SK-N-SH (cell line): Measurements from ENCODE around the gene TPM4. TPM values are rescaled to one million over a fixed set of nuclear protein-coding genes. Genes with fewer than 3 reads are reported as not detected.
A peak's percentile ranks its signal among the peaks of the same experiment; 100 is the strongest.

ENCODE experiments used
- CTCF ChIA-PET: fragments of 300-600, 350-600 bp; formaldehyde crosslinking; extraction: SDS; loops from one replicate; lab custom pipeline; 2021; lab: Yijun Ruan, JAX
- POLR2A ChIA-PET: fragments of 350-600 bp; sonication (Branson Sonifier 250); formaldehyde crosslinking; extraction: SDS; loops from one replicate; lab custom pipeline; 2020; ENCODE audit warnings: antibody characterized with exemption, inconsistent platforms; lab: Yijun Ruan, JAX
- DNase-seq: peaks from one replicate; pipeline ENCODE4 v3.0.0; 2012
- H2AFZ ChIP-seq: fragments of 200-600 bp; sonication (generic); 2 replicates; pipeline ENCODE4 v1.8.1; 2016; ENCODE audit warnings: antibody characterized with exemption, mild to moderate bottlenecking, low read depth
- H3F3A ChIP-seq: fragments of 200-600 bp; sonication (generic); replicated peaks from 2 replicates; pipeline ENCODE3; 2016; ENCODE audit warnings: antibody characterized with exemption, mild to moderate bottlenecking; ENCODE audit not compliant: insufficient read depth
- H3K27ac ChIP-seq, 2 experiments: fragments of 200-500 bp in 1 of 2; fragments of 200-600 bp in 1 of 2; sonication (Bioruptor generic) in 1 of 2; sonication (generic), shearing (Covaris generic) in 1 of 2; 2 replicates each; pipeline versions ENCODE4 v1.5.1 to v1.6.1; 2014 to 2016; ENCODE audit warnings: low read depth in 2 of 2, inconsistent platforms in 1 of 2, low read length in 1 of 2, mild to moderate bottlenecking in 1 of 2, mixed read lengths in 1 of 2
- H3K27me3 ChIP-seq: fragments of 200-600 bp; sonication (generic), shearing (Covaris generic); 2 replicates; pipeline ENCODE4 v1.6.1; 2016; ENCODE audit warnings: mixed run types; ENCODE audit not compliant: insufficient read depth
- H3K36me3 ChIP-seq, 2 experiments: fragments of 200-500 bp in 1 of 2; fragments of 200-600 bp in 1 of 2; sonication (Bioruptor generic) in 1 of 2; sonication (generic) in 1 of 2; replicated peaks in 1 of 2; 2 replicates each; pipeline versions ENCODE3 to v1.5.1; 2014 to 2016; ENCODE audit warnings: low read length in 1 of 2, mild to moderate bottlenecking in 1 of 2; ENCODE audit not compliant: insufficient read depth in 2 of 2, control insufficient read depth in 1 of 2
- H3K4me1 ChIP-seq, 2 experiments: fragments of 200-500 bp in 1 of 2; fragments of 200-600 bp in 1 of 2; sonication (Bioruptor generic) in 1 of 2; sonication (generic), shearing (Covaris generic) in 1 of 2; 2 replicates each; pipeline versions ENCODE4 v1.5.1 to v1.6.1; 2014 to 2016; ENCODE audit warnings: low read depth in 1 of 2, low read length in 1 of 2, mixed run types in 1 of 2; ENCODE audit not compliant: insufficient read depth in 2 of 2, control insufficient read depth in 1 of 2
- H3K4me2 ChIP-seq: fragments of 200-600 bp; sonication (generic), shearing (Covaris generic); 2 replicates; pipeline ENCODE4 v1.6.1; 2017; ENCODE audit warnings: mixed run types
- H3K4me3 ChIP-seq, 2 experiments: fragments of 200-500 bp in 1 of 2; fragments of 200-600 bp in 1 of 2; sonication (Bioruptor generic) in 1 of 2; sonication (generic), shearing (Covaris generic) in 1 of 2; 2 replicates each; pipeline versions ENCODE4 v1.5.1 to v1.8.1; 2014 to 2016; ENCODE audit warnings: low read depth in 2 of 2, inconsistent platforms in 1 of 2, low read length in 1 of 2, mild to moderate bottlenecking in 1 of 2, mixed read lengths in 1 of 2, moderate library complexity in 1 of 2
- H3K79me2 ChIP-seq: fragments of 200-600 bp; sonication (generic); 2 replicates; pipeline ENCODE4 v1.8.1; 2017; ENCODE audit warnings: mild to moderate bottlenecking; ENCODE audit not compliant: insufficient read depth
- H3K9ac ChIP-seq: fragments of 200-600 bp; sonication (generic); 2 replicates; pipeline ENCODE4 v1.6.1; 2017; ENCODE audit warnings: mixed run types
- H3K9me2 ChIP-seq: fragments of 200-600 bp; sonication (generic); 2 replicates; pipeline ENCODE4 v1.6.1; 2017; ENCODE audit warnings: mixed run types
- H3K9me3 ChIP-seq: fragments of 200-600 bp; sonication (generic); 2 replicates; pipeline ENCODE4 v1.6.1; 2017; ENCODE audit warnings: mixed run types, mild to moderate bottlenecking, moderate library complexity
- H4K20me1 ChIP-seq: fragments of 200-600 bp; sonication (generic); 2 replicates; pipeline ENCODE4 v1.6.1; 2017; ENCODE audit warnings: mild to moderate bottlenecking, mixed run types; ENCODE audit not compliant: insufficient read depth
- EP300 ChIP-seq, 2 experiments: IDR thresholded peaks; 2 replicates each; pipeline versions ENCODE4 v1.4.0 to v1.6.1; 2012; ENCODE audit warnings: borderline replicate concordance in 1 of 2, low read depth in 1 of 2, low read length in 1 of 2
- FOXM1 ChIP-seq: IDR thresholded peaks from 2 replicates; pipeline ENCODE4 v1.4.0; 2012; ENCODE audit warnings: low read depth, mild to moderate bottlenecking
- IRF3 ChIP-seq: fragments of 150-350 bp; IDR thresholded peaks from 2 replicates; pipeline ENCODE4 v1.6.1; 2016; ENCODE audit warnings: mild to moderate bottlenecking, low read depth, low read length
- JUND ChIP-seq: IDR thresholded peaks from 2 replicates; pipeline ENCODE4 v1.4.0; 2012
- MAX ChIP-seq: IDR thresholded peaks from 2 replicates; pipeline ENCODE4 v1.4.0; 2012; ENCODE audit warnings: low read depth
- MEF2A ChIP-seq: IDR thresholded peaks from 2 replicates; pipeline ENCODE4 v1.4.0; 2012; ENCODE audit warnings: low read depth, borderline replicate concordance
- NFIC ChIP-seq: IDR thresholded peaks from 2 replicates; pipeline ENCODE4 v1.4.0; 2012; ENCODE audit warnings: borderline replicate concordance
- PBX3 ChIP-seq: IDR thresholded peaks from 2 replicates; pipeline ENCODE4; 2012
- POLR2AphosphoS5 ChIP-seq: IDR thresholded peaks from 2 replicates; pipeline ENCODE4 v1.6.1; 2012; ENCODE audit warnings: low read depth, low read length
- RAD21 ChIP-seq: IDR thresholded peaks from 2 replicates; pipeline ENCODE4 v1.6.1; 2012; ENCODE audit warnings: mild to moderate bottlenecking, low read length
- RFX5 ChIP-seq: IDR thresholded peaks from 2 replicates; pipeline ENCODE4 v1.6.1; 2012; ENCODE audit warnings: mild to moderate bottlenecking, improper control_type of control experiment, low read length
- RXRA ChIP-seq: IDR thresholded peaks from 2 replicates; pipeline ENCODE4 v1.4.0; 2012; ENCODE audit warnings: low read depth, mild to moderate bottlenecking, borderline replicate concordance
- SIN3A ChIP-seq: IDR thresholded peaks from 2 replicates; pipeline ENCODE4 v1.6.1; 2012; ENCODE audit warnings: low read depth, mild to moderate bottlenecking, low read length, moderate library complexity, borderline replicate concordance
- TCF12 ChIP-seq: IDR thresholded peaks from 2 replicates; pipeline ENCODE4 v1.4.0; 2012
- USF1 ChIP-seq: IDR thresholded peaks from 2 replicates; pipeline ENCODE4 v1.4.0; 2012; ENCODE audit warnings: low read depth, borderline replicate concordance
- USF2 ChIP-seq: fragments of 150-350 bp; IDR thresholded peaks from 2 replicates; pipeline ENCODE4 v1.6.1; 2017; ENCODE audit warnings: antibody characterized with exemption, low read length, low read depth, borderline replicate concordance
- YY1 ChIP-seq: IDR thresholded peaks from 2 replicates; pipeline ENCODE4 v1.4.0; 2012; ENCODE audit warnings: low read depth, mild to moderate bottlenecking
- ZBTB33 ChIP-seq: IDR thresholded peaks from 2 replicates; pipeline ENCODE4 v1.4.0; 2012; ENCODE audit warnings: low read depth, borderline replicate concordance
- WGBS: methylation state at CpG from one replicate; pipeline ENCODE4 v1.1.6; 2017; ENCODE audit warnings: low lambda C conversion rate; 5-methylcytosine and 5-hydroxymethylcytosine counted together
- polyA plus RNA-seq, 3 experiments: library from polyadenylated mRNA; depleted of rRNA; stranded (reverse); fragments of >200 nt; gene quantifications; 2 replicates each; pipeline ENCODE4 v1.2.3, GENCODE V29; 2012

Gene TPM4
- polyA plus RNA-seq, 1 of the 3 experiments (the other 2 are of a cell fraction) = 440 TPM

- Histone ChIP-seq H3K36me3 (peaks cover 43 to 95% of the 10 kb centered on the region in 2 experiments), H3K4me3 (no peak overlapping the region), H4K20me1 (peaks cover 89% of the 10 kb centered on the region), H3K79me2 (peaks cover 100% of the 10 kb centered on the region), H3K9ac (no peak overlapping the region), H3K27ac (peak overlapping the region in 1 of 2 experiments; percentile 13; a peak in 1 of 4 replicates), H2AFZ (no peak overlapping the region), H3K9me3 (no peaks in the 10 kb centered on the region), H3F3A (peaks cover 28% of the 10 kb centered on the region), H3K27me3 (no peaks in the 10 kb centered on the region), H3K4me2 (no peak overlapping the region), H3K4me1 (peaks cover 4 to 11% of the 10 kb centered on the region in 2 experiments; a peak in 3 of 4 replicates), H3K9me2 (no peaks in the 10 kb centered on the region)
- POLR2A ChIA-PET = interaction anchor here (0.6 kb wide), 1 partner anchor 325 kb away, joined by 4 read pairs; no protein-coding TSS in a partner anchor
- 94% methylated on average over 10 of the region's 11 CpGs for WGBS
- no peak for TF ChIP-seq NFIC
- no peak for TF ChIP-seq MAX
- TF ChIP-seq POLR2AphosphoS5 = no peak
- TF ChIP-seq EP300 (IDR thresholded peaks at IDR 0.05; ENCODE audit: borderline replicate concordance in 1 of 2, low read depth in 1 of 2, low read length in 1 of 2) = no peak
- no peak for TF ChIP-seq PBX3
- TF ChIP-seq TCF12 = no peak
- TF ChIP-seq USF2 = no peak
- TF ChIP-seq SIN3A = no peak
- no peak for TF ChIP-seq USF1
- no peak for TF ChIP-seq IRF3
- TF ChIP-seq JUND = no peak
- TF ChIP-seq YY1 = no peak
- TF ChIP-seq MEF2A = no peak
- TF ChIP-seq ZBTB33 = no peak
- TF ChIP-seq RXRA = no peak
- TF ChIP-seq RAD21 = no peak
- TF ChIP-seq RFX5 = no peak
- no peak for TF ChIP-seq FOXM1
- DNase-seq = no peak
- CTCF ChIA-PET = interaction anchor here (1.0 to 1.7 kb wide), 2 partner anchors 13 to 27 kb away, joined by 3 to 5 read pairs; no protein-coding TSS in a partner anchor
These were observed 7.9 kb downstream of the TPM4 start for GRCh38 chr19:16084067-16084685.
